Panc1 (cell line): ENCODE results near the gene RAB7B. TPM values are rescaled to one million over a fixed set of nuclear protein-coding genes. Genes with fewer than 3 reads are reported as not detected.

Source experiments
- ATAC-seq: fragments of 200-7000 bp; cut with Tn5 transposase; 2 replicates; pipeline ENCODE4 v1.9.1; 2020; ENCODE audit warnings: mild to moderate bottlenecking, moderate library complexity
- BruUV-seq: library from RNA; stranded (reverse); fragments of 400-500 nt; replicated peaks from 2 replicates; lab custom pipeline; 2021; lab: Mats Ljungman, UMichigan
- CTCF ChIA-PET: fragments of 300-600 bp; sonication (Branson Sonifier 250); formaldehyde crosslinking; loops from one replicate; lab custom pipeline; 2022; ENCODE audit warnings: antibody characterized with exemption; lab: Charles Lee
- POLR2A ChIA-PET: fragments of 300-600 bp; sonication (Branson Sonifier 250); formaldehyde crosslinking; loops from one replicate; lab custom pipeline; 2022; ENCODE audit warnings: antibody characterized with exemption; lab: Charles Lee
- DNase-seq: peaks from one replicate; pipeline ENCODE4 v3.0.0-alpha.2; 2010; ENCODE audit warnings: low read depth, low spot score
- H3K27ac ChIP-seq: 2 replicates; pipeline ENCODE4 v1.5.1; 2011; ENCODE audit warnings: mild to moderate bottlenecking, low read length, inconsistent platforms
- H3K27me3 ChIP-seq: fragments of 200-500 bp; sonication (Bioruptor generic); 2 replicates; pipeline ENCODE4 v1.6.0; 2014; ENCODE audit warnings: low read length, inconsistent platforms; ENCODE audit not compliant: control insufficient read depth, insufficient read depth
- H3K36me3 ChIP-seq: fragments of 200-500 bp; sonication (Bioruptor generic); 2 replicates; pipeline ENCODE4 v1.5.1; 2014; ENCODE audit warnings: inconsistent platforms, mild to moderate bottlenecking, low read length, moderate library complexity; ENCODE audit not compliant: control insufficient read depth, insufficient read depth
- H3K4me1 ChIP-seq: 2 replicates; pipeline ENCODE4 v1.5.1; 2011; ENCODE audit warnings: inconsistent platforms, mild to moderate bottlenecking, low read length, moderate library complexity; ENCODE audit not compliant: control insufficient read depth, insufficient read depth
- H3K4me3 ChIP-seq, 2 experiments: 2 replicates each; pipeline ENCODE4 v1.5.1; 2011 to 2012; ENCODE audit warnings: low read depth in 2 of 2, low read length in 2 of 2, mild to moderate bottlenecking in 2 of 2, inconsistent platforms in 1 of 2, moderate library complexity in 1 of 2
- H3K9me3 ChIP-seq: fragments of 200-500 bp; sonication (Bioruptor generic); 2 replicates; pipeline ENCODE4 v1.5.1; 2014; ENCODE audit warnings: low read depth, mild to moderate bottlenecking, inconsistent platforms, low read length, moderate library complexity; ENCODE audit not compliant: control insufficient read depth, insufficient read depth
- CTCF ChIP-seq: fragments of 450-650 bp; IDR thresholded peaks from 2 replicates; pipeline ENCODE4 v1.5.1; 2017; ENCODE audit warnings: mild to moderate bottlenecking
- POLR2AphosphoS5 ChIP-seq: IDR thresholded peaks from 2 replicates; pipeline ENCODE4 v1.6.1; 2012; ENCODE audit warnings: mild to moderate bottlenecking, low read depth, low read length, moderate library complexity
- REST ChIP-seq, 2 experiments: IDR thresholded peaks; 2 replicates each; pipeline ENCODE4 v1.6.1; 2011 to 2012; ENCODE audit warnings: low read depth in 2 of 2, control low read depth in 1 of 2, low read length in 1 of 2, mild to moderate bottlenecking in 1 of 2, moderate library complexity in 1 of 2; ENCODE audit not compliant: insufficient read depth in 1 of 2
- SIN3A ChIP-seq: IDR thresholded peaks from 2 replicates; pipeline ENCODE4 v1.6.1; 2012; ENCODE audit warnings: low read depth, mild to moderate bottlenecking, low read length, moderate library complexity, borderline replicate concordance; ENCODE audit not compliant: insufficient read depth
- TCF7L2 ChIP-seq: IDR thresholded peaks from 2 replicates; pipeline ENCODE4 v1.6.1; 2011; ENCODE audit warnings: mild to moderate bottlenecking, low read depth, low read length, inconsistent platforms
- in situ Hi-C: cut with HindIII; loops from 2 replicates; pipeline ENCODE4 v1.10.0; 2016; ENCODE audit warnings: low sequenced_read_pairs, low pct_unique_long_range_greater_than_20kb
- intact Hi-C: fragments of 100-400 bp; cut with micrococcal nuclease; formaldehyde crosslinking; loops from one replicate; pipeline ENCODE4 v1.10.0; 2022; ENCODE audit not compliant: unreplicated experiment
- total RNA-seq: library from RNA; stranded (reverse); gene quantifications from one replicate; pipeline ENCODE4 v1.2.1, GENCODE V29; 2021; ENCODE audit not compliant: unreplicated experiment

Gene RAB7B
- total RNA-seq, 1 experiment from 2014 or later, result 0.05 TPM

- no TSS peak for BruUV-seq
- ATAC-seq (no peak), DNase-seq (no peak)
- in situ Hi-C loops (no loop called here), intact Hi-C loops (no loop called here)
- Histone ChIP-seq H3K27me3 (no peaks in the 10 kb centered on the region), H3K4me3 (no peak overlapping the region), H3K4me1 (no peaks in the 10 kb centered on the region), H3K27ac (no peak overlapping the region), H3K36me3 (no peaks in the 10 kb centered on the region), H3K9me3 (no peaks in the 10 kb centered on the region)
- CTCF ChIA-PET, result interaction anchor here (1.8 kb wide), 1 partner anchor 10 kb away, joined by 8 read pairs; no protein-coding TSS in a partner anchor
- TF ChIP-seq POLR2AphosphoS5 (no peak), CTCF (no peak), TCF7L2 (no peak), SIN3A (no peak), REST (IDR thresholded peaks at IDR 0.05; ENCODE audit: insufficient read depth in 1 of 2, low read depth in 2 of 2, low read length in 1 of 2) (no peak)
- POLR2A ChIA-PET, result no interaction called here
These were observed 35.5 kb downstream of the RAB7B start for GRCh38 chr1:205967554-205968335.

GRCh38 chr1:205965036-205965884, 37.9 kb downstream of the RAB7B start:
- Histone ChIP-seq H3K27me3 (no peaks in the 10 kb centered on the region), H3K27ac (no peak overlapping the region), H3K36me3 (no peaks in the 10 kb centered on the region), H3K4me3 (no peak overlapping the region), H3K9me3 (no peaks in the 10 kb centered on the region), H3K4me1 (no peaks in the 10 kb centered on the region)
- ATAC-seq, result no peak
- BruUV-seq, result no TSS peak
- DNase-seq, result no peak
- CTCF ChIA-PET, result no interaction called here
- intact Hi-C loops (no loop called here), in situ Hi-C loops (no loop called here)
- TF ChIP-seq SIN3A (no peak), CTCF (no peak), POLR2AphosphoS5 (no peak), REST (IDR thresholded peaks at IDR 0.05; ENCODE audit: insufficient read depth in 1 of 2, low read depth in 2 of 2, low read length in 1 of 2) (no peak), TCF7L2 (no peak)
- POLR2A ChIA-PET, result no interaction called here
